Activated CD4-positive, alpha-beta T cell treated with anti-CD3 and anti-CD28 coated beads, Interleukin-2, amount 10 ng/mL, durations not matched to agents 24 days and 14 days (primary cell): ENCODE results near the gene CTAGE9. TPM values are rescaled to one million over a fixed set of nuclear protein-coding genes. Genes with fewer than 3 reads are reported as not detected.

Experiments used
- DNase-seq: peaks from one replicate; pipeline ENCODE4 v3.0.0; 2022
- H3K27ac Mint-ChIP-seq: one replicate; pipeline ENCODE4 v1.8.0; 2022; ENCODE audit warnings: mild to moderate bottlenecking, mixed read lengths
- H3K27me3 Mint-ChIP-seq: one replicate; pipeline ENCODE4 v1.8.0; 2022; ENCODE audit warnings: mixed read lengths
- H3K36me3 Mint-ChIP-seq: one replicate; pipeline ENCODE4 v1.8.0; 2022; ENCODE audit warnings: low read depth, mild to moderate bottlenecking, mixed read lengths
- H3K4me1 Mint-ChIP-seq: one replicate; pipeline ENCODE4 v1.8.0; 2021; ENCODE audit warnings: mixed read lengths
- H3K4me3 Mint-ChIP-seq: one replicate; pipeline ENCODE4 v1.8.0; 2022; ENCODE audit warnings: mild to moderate bottlenecking, moderate library complexity, mixed read lengths
- H3K9me3 Mint-ChIP-seq: one replicate; pipeline ENCODE4 v1.8.0; 2021; ENCODE audit warnings: mixed read lengths
- intact Hi-C: fragments of 100-400 bp; cut with micrococcal nuclease; formaldehyde crosslinking; loops from one replicate; pipeline ENCODE4 v1.15.1; 2023
- total RNA-seq: library from RNA; stranded (reverse); gene quantifications from 2 replicates; pipeline ENCODE4 v1.2.3, GENCODE V29; 2022

CTAGE9 gene
- total RNA-seq, 1 donor from 2014 or later, result not detected

DNA sequence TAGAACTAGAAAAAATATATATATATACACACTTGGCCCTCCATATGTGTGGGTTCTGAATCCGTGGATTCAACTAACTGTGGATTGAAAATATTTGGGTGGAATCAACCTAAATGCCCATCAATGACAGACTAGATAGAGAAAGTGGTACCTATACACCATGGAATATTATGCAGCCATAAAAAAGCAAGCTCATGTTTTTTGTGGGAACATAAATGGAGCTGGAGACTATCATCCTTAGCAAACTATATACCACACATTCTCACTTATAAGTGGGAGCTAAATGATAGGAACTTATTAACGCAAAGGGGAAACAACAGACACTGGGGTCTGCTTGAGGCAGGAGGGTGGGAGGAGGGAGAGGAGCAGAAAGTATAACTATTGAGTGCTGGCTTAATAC, 37.6 kb downstream of the CTAGE9 start:
- Mint-ChIP-seq H3K27me3 (peaks cover 4% of the 10 kb centered on the region), H3K4me1 (no peaks in the 10 kb centered on the region), H3K36me3 (no peaks in the 10 kb centered on the region), H3K27ac (no peak overlapping the region), H3K9me3 (no peaks in the 10 kb centered on the region), H3K4me3 (no peak overlapping the region)
- no peak for DNase-seq
- intact Hi-C loops, result no loop called here

GRCh38 chr6:131669891-131670290, 40.9 kb downstream of the CTAGE9 start:
- H3K4me1 Mint-ChIP-seq, result no peaks in the 10 kb centered on the region
- DNase-seq, result no peak
- H3K9me3 Mint-ChIP-seq, result no peaks in the 10 kb centered on the region
- intact Hi-C loops, result no loop called here
- H3K27ac Mint-ChIP-seq, result no peak overlapping the region
- H3K27me3 Mint-ChIP-seq, result peaks cover 5% of the 10 kb centered on the region
- H3K36me3 Mint-ChIP-seq, result no peaks in the 10 kb centered on the region
- no peak overlapping the region for H3K4me3 Mint-ChIP-seq

DNA sequence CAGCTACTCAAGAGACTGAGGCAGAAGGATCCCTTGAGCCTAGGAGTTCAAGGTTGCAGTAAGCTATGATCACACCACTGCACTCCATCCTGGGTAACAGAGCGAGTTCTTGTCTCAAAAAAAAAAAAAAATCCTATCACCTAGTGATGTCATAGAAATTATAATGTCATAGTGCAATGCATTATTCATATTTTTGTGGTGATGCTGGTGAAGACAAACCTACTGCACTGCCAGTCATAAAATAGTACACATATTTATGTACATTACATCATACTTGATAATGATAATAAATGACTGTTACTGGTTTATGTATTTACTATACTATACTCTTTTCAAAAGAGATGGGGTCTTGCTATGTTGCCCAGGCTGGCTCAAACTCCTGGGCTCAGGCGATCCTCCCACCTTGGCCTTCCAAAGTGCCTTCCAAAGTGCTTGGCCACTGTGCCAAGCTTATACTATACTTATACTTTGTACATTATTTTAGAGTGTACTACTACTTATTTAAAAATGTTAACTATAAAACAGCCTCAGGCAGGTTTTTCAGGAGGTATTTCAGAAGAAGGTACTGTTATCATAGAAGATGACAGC, 47.1 kb downstream of the CTAGE9 start:
- peaks cover 3% of the 10 kb centered on the region for H3K9me3 Mint-ChIP-seq
- peaks cover 2% of the 10 kb centered on the region for H3K27me3 Mint-ChIP-seq
- no peak for DNase-seq
- no peak overlapping the region for H3K4me3 Mint-ChIP-seq
- intact Hi-C loops, result no loop called here
- no peaks in the 10 kb centered on the region for H3K36me3 Mint-ChIP-seq
- H3K4me1 Mint-ChIP-seq, result no peaks in the 10 kb centered on the region
- H3K27ac Mint-ChIP-seq, result no peak overlapping the region

DNA sequence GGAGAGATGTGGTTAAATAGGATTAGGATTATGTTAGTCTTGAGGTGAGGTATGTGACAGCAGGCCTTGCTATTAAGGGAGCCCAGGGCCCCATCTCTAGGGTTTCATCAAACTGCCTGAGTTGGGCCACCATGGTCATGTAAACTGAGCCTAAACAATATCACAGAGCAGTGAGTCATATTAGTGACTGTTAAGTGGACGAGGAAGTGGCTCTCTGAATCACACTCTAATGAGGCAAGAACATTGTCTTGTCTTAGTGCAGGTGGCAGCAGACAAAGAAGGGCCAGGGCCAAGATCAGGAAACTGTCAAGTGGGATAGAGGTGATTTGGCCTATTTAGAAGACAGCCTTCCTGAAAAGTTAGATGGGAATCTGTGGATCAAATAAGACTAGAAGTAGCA, 50.6 kb downstream of the CTAGE9 start:
- H3K27me3 Mint-ChIP-seq, result peaks cover 2% of the 10 kb centered on the region
- intact Hi-C loops, result no loop called here
- no peak overlapping the region for H3K27ac Mint-ChIP-seq
- no peaks in the 10 kb centered on the region for H3K4me1 Mint-ChIP-seq
- no peak for DNase-seq
- H3K9me3 Mint-ChIP-seq, result peaks cover 3% of the 10 kb centered on the region
- H3K4me3 Mint-ChIP-seq, result no peak overlapping the region
- no peaks in the 10 kb centered on the region for H3K36me3 Mint-ChIP-seq

Other genes starting within 250 kb of the CTAGE9 start
- gene ARG1, start 137.8 kb downstream of the CTAGE9 start, total RNA-seq, result not detected in 2 replicates
- gene MED23, start 82.8 kb downstream of the CTAGE9 start, total RNA-seq, result 29.2 and 30.2 TPM in 2 replicates
- gene ENPP3, start 73.7 kb downstream of the CTAGE9 start, total RNA-seq, result 1.4 and 2.3 TPM in 2 replicates
- gene OR2A4, start 9.6 kb downstream of the CTAGE9 start, total RNA-seq, result not detected in 2 replicates
- 0.58 and 0.66 TPM in 2 replicates for gene ENPP1, start 97.0 kb upstream of the CTAGE9 start, total RNA-seq
- gene CCN2, start 240.4 kb upstream of the CTAGE9 start, total RNA-seq, result not detected in 2 replicates